Hepatocyte (in vitro differentiated cells): Measurements from ENCODE around the gene NMNAT2.

Experiments used
- EZH2 ChIP-seq: fragments of 200-600 bp; sonication (generic); IDR thresholded peaks from 2 replicates; pipeline ENCODE4 v1.6.1; 2016; ENCODE audit warnings: antibody characterized with exemption, mild to moderate bottlenecking, borderline replicate concordance
- EZH2phosphoT487 ChIP-seq: fragments of 200-600 bp; sonication (generic); IDR thresholded peaks from one replicate; pipeline ENCODE4 v1.6.1; 2018; ENCODE audit warnings: antibody characterized with exemption, mild to moderate bottlenecking, low read depth, moderate library complexity; ENCODE audit not compliant: unreplicated experiment, severe bottlenecking
- TF ChIP-seq, protein P1 (sequence below): fragments of 200-600 bp; sonication (generic); IDR thresholded peaks from 2 replicates; pipeline ENCODE4 v1.5.1; 2016; ENCODE audit warnings: antibody characterized with exemption, mild to moderate bottlenecking; ENCODE audit not compliant: poor library complexity

GRCh38 chr1:183356534-183357182 is 61.5 kb downstream of the NMNAT2 start:
- TF ChIP-seq, protein P1, sequence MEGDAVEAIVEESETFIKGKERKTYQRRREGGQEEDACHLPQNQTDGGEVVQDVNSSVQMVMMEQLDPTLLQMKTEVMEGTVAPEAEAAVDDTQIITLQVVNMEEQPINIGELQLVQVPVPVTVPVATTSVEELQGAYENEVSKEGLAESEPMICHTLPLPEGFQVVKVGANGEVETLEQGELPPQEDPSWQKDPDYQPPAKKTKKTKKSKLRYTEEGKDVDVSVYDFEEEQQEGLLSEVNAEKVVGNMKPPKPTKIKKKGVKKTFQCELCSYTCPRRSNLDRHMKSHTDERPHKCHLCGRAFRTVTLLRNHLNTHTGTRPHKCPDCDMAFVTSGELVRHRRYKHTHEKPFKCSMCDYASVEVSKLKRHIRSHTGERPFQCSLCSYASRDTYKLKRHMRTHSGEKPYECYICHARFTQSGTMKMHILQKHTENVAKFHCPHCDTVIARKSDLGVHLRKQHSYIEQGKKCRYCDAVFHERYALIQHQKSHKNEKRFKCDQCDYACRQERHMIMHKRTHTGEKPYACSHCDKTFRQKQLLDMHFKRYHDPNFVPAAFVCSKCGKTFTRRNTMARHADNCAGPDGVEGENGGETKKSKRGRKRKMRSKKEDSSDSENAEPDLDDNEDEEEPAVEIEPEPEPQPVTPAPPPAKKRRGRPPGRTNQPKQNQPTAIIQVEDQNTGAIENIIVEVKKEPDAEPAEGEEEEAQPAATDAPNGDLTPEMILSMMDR, result no peak
- no peak for TF ChIP-seq EZH2phosphoT487
- no peak for TF ChIP-seq EZH2
